8988T (cell line): Measurements from ENCODE around the gene PTPN11.
"Not testable (repeated sequence)": the region's sequence is repeated elsewhere in the genome, so short reads cannot be mapped to it uniquely, and the experiment has no call there.

Source experiments
- DNase-seq: peaks from one replicate; pipeline ENCODE4 v3.0.0; 2011

The PTPN11 gene

GRCh38 chr12:112418608-112419296 lies at the start of gene PTPN11:
PTPN11 (plus strand) TSS chr12:112418947; CDS start chr12:112419112, 165 bp downstream.
- peak; percentile 54 for DNase-seq

DNA sequence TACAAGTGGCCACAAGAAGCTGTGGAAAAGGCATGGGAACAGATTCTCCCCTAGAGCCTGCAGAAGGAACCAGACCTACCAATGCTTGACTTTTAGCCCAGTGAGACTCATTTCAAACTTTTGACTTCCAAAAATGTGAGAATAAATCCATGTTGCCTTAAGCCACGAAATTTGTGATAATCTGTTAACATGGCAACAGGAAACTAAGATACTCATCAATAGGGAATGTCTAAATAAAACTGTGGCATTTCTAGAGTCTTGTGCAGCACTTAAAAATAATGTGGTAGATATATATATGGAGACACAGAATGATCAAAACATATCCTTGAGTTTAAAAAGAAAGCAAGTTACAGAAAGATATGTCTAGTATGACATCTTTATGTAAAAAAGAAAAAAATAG lies 48.5 kb upstream of the PTPN11 start:
- DNase-seq, result no peak

DNA sequence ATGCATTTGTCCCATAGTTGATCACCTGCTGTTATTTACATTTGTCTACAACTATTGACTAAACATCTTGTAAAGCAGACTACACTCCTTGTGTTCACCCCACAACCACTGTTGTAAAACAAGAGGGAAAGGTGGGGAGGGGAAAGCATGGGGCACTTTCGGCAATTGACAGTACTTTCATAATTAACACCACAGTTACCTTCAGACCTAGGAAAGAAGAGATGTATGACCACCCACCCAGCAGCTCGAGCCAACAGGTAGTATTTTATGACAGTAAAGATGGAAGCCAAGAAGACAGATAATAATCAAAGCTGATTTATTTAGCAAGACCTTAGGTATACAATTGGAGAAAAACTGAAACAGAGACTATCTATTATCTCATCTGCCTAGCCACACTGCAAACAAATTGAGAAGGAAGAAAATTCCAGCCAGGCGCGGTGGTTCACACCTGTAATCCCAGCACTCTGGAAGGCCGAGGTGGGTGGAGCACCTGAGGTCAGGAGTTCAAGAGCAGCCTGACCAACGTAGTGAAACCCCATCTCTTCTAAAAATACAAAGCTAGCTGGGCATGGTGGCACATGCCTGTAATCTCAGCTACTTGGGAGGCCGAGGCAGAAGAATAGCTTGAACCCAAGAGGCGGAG lies 47.8 kb upstream of the PTPN11 start:
- DNase-seq, result no peak

DNA sequence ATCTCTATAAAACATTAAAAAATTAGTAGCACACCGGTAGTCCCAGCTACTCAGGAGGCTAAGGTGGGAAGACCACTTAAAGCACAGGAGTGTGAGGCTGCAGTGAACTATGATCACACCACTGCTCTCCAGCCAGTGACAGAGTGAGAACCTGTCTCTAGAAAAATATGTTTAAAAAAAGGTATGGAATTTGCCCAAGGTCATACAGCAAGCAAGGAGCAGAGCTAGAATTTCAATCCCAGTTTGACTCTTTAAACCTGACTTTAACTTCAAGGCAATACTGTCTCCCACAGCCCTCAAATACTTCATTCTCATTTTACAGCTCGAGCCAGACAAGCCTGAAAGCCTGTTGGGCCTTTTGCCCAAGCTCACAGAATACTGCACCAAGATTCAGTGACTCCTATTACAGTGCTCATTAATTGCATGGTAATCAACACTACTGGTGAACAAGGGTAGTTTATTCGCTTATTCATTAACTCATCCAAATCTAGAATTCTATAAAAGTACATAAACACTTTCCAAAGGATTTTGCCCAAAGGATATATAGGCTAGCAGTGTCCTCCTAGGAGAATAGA lies 44.5 kb upstream of the PTPN11 start:
- DNase-seq, result no peak

DNA sequence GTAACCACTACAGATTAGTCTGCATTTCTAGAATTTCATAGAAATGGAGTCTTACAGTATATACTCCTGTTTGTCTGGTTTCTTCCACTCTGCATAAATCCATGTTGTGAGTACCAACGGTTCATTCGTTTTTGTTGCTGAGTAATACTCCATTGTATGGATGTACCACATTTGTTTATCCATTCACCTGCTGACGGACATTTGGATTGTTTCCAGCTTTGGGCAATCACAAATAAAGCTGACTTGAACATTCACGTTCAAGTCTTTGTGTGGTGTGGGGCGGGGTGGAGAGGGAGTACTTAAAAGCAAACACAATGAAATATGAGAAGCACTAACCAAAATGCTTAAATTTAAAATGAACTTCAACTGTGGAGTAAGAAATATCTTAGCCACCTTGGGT lies 43.6 kb upstream of the PTPN11 start:
- no peak for DNase-seq

DNA sequence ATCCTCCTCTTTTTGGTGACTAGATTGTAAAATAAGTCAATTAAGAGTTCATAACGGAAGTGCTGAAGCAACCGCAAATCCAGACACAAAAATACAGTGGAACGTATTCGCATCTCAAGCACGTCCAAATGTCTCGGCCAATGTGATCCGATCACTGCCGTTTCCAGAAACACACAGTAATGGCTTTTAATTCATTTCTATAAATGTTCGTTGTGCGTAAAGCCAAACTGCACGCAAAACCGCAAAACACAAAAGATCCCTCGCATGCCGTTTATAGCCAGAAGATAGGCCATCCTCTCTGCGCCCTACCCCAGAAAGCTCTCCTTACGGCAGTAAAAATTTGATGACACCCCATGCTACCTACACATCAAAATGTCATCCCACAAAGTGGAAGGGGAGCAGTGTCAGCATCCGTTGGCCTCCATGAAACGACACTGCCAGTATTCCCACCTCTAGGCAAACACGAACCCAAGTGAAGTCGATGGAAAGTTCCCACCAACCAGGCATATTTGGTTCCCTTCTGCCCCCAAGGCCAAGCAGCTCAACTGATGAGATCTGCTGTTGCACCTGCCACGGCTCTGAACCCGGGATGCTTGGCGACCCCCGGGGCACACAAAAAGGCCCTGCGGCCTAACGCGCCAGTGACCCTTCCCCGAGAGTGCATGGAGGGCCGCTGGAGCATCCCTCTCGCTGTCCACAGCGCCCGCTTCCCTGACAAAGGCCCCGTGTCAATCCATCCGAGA lies 37.9 kb upstream of the PTPN11 start:
- DNase-seq, result peak; percentile 28

DNA sequence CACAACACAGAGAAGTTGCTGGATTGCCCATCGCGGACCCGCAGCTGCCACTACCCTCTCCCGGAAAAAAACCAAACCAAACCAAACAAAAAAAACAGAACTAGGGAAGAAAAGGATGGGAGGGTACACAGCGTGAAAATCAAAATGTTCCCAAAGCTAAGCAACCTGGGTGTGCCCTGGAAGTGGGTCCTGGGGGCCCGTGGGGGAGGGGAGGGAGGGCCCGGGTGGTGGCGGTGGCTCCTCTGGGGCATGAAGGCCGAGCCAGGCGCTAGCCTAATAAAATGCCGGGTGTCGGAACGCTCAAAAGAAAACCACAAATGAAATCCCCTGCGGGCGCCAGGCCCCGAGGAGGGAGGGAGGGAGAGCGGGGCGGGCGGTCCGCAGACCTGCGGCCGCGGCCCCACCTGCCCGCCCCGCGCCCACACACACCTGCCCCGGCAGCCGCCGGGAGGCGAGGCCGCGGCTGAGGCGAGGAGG lies 37.3 kb upstream of the PTPN11 start:
- peak; percentile 37 for DNase-seq

DNA sequence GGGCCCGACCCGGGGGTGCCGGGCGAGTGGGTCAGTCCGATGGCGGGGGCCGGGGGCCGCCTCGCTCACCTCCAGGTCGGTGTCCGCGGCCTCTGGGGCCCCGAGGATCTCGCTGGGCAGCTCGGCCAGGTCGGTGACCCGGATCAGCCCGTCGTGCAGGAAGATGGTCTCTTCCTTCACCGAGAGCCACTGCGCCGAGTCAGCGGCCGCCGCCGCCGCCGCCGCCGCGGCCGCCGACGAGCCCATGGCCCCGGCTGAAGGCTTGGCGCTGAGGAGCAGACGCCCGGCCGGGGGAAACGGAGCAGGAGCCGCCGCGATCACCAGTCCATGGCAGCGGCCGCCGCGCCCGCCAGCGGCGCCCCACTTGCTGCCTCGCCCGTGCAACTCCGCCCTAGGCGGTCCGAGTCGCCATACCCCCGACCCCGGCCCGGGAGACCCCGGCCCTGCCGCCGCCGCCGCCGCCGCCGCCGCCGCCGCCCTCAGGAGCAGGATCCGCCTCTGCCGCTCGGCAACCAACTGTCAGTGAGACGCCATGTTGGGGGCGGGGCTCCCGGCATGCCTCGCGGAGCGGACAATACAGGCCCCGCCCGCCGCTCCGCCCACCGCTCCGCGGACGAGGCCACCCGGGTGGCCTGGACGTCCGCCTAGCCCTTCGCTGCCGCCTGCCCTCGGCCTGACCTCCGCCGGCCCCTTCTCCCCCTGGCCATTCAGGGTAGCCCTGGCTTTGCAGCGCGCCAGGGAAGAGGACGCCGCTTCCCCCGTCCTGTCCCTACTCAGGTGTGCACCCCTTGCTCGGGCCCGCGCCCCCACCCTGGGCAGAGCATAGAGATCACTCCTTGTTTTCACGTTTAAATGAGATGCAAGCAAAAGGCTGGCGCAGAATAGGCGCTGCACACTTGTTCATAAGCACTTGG lies 36.6 kb upstream of the PTPN11 start, which contains the start of gene HECTD4:
HECTD4 (minus strand) TSS at position 549 of the 914 bp plus-strand sequence; CDS start at position 246, 303 bp downstream.
- peak; percentile 94 for DNase-seq

DNA sequence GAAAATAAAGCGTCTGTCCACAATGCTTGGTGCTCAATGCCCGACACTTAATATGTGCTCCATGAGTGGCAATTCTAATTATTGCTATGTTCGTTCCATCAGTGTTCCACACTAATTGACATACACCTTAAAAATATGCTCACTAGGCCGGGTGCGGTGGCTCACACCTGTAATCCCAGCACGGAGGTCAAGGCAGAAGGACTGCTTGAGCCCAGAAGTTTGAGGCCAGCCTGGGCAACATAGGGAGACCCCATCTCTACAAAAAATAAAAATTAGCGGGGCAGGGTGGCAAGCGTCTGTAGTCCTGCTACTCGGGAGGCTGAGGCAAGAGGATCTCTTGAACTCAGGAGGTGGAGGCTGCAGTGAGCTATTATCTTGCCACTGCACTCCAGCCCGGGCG lies 35.9 kb upstream of the PTPN11 start:
- DNase-seq, result no peak

GRCh38 chr12:112386726-112387125 lies 32.0 kb upstream of the PTPN11 start:
- DNase-seq, result no peak

- DNase-seq, result no peak
Measured at GRCh38 chr12:112389228-112389627, 29.5 kb upstream of the PTPN11 start.

DNA sequence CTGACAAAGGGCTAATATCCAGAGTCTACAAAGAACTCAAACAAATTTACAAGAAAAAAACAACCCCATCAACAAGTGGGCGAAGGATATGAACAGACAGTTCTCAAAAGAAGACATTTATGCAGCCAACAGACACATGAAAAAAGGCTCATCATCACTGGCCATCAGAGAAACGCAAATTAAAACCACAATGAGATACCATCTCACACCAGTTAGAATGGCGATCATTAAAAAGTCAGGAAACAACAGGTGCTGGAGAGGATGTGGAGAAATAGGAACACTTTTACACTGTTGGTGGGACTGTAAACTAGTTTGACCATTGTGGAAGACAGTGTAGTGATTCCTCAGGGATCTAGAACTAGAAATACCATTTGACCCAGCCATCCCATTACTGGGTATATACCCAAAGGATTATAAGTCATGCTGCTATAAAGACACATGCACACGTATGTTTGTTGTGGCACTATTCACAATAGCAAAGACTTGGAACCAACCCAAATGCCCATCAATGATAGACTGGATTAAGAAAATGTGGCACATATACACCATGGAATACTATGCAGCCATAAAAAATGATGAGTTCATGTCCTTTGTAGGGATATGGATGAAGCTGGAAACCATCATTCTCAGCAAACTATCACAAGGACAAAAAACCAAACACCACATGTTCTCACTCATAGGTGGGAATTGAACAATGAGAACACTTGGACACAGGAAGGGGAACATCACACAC lies 28.7 kb upstream of the PTPN11 start:
- not testable (repeated sequence) for DNase-seq

DNA sequence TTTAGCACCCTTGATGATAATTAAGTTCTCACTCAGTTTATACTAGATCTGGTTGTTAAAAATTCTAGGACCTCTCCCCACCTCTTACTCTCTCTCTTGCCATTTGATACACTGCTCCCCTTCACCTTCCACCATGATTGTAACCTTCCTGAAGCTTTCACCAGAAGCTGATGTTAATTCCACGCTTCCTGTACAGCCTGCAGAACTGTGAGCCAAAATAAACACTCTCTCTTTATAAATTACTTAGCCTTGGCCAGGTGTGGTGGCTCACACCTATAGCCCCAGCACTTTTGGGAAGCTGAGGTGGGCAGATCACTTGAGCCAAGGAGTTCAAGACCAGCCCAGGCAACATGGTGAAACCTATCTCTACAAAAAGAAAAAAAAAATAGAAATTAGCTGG lies 25.4 kb upstream of the PTPN11 start:
- DNase-seq, result no peak

DNA sequence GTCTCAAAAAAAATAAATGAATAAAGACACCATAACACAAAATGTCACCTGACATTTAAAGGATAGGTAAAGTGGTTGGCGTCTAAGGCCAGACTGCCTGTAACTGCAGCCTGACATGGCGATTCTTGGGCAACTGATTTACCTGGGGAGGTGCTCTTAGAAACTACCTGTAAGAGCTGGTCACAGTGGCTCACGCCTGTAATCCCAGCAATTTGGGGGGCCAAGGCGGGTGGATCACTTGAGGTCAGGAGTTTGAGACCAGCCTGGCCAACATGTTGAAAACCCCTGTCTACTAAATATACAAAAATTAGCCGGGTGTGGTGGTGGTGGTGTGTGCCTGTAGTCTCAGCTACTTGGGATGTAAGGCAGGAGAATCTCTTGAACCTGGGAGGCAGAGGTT lies 17.7 kb upstream of the PTPN11 start:
- no peak for DNase-seq

DNA sequence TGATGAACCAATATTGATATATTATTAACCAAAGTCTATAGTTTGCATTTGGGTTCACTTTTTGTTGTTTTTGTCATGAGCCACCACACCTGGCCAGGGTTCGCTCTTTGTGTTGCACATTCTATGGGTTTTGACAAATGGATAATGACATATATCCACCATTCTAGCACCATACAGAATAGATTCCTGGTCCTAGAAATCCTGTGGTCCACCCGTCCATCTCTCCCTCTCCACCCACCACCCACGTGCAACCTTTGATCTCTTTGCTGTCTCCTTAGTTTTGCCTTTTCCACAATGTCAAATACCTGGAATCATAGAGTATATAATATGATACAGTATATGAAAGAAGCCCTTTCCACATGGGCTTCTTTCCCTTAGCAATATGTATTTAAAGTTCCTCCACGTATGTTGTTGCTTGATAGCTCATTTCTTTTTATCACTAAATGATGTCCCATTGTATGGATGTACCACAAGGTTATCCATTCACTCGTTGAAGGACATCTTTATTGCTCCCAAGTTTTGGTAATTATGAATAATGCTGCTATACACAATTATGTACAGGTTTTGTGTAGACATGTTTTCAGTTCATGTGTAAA lies 16.7 kb upstream of the PTPN11 start:
- DNase-seq, result no peak

GRCh38 chr12:112406519-112407488 lies 11.9 kb upstream of the PTPN11 start:
- no peak for DNase-seq

- DNase-seq, result not testable (repeated sequence)
Measured at GRCh38 chr12:112407683-112408082, 11.1 kb upstream of the PTPN11 start.

DNA sequence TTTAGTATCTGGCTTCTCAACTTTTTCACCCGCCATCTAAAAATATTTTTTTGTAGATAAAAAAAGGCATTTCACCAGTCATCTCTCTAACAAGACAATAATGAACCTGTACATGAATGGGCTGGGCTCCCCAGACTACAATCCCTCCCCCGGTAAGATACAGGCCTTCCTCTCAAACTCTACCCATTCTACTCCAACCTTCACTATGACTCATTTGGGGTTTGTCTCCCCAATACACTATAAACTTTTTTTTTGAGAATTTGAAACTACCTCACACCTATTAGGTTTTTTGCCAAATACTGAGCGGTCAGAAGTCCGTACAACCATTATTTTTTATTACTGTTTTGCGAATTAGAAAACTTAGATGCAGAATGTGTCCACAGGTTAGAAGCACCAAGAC lies 10.1 kb upstream of the PTPN11 start:
- no peak for DNase-seq

GRCh38 chr12:112409064-112409905 lies 9.5 kb upstream of the PTPN11 start, which contains the start of gene RPL6:
RPL6 (minus strand) TSS chr12:112409605; CDS start chr12:112408656, 949 bp downstream.
- peak; percentile 60 for DNase-seq
